Measurements from ENCODE around the gene OR10G2. TPM values are rescaled to one million over a fixed set of nuclear protein-coding genes. Genes with fewer than 3 reads are reported as not detected.
"Not testable (repeated sequence)": the region's sequence is repeated elsewhere in the genome, so short reads cannot be mapped to it uniquely, and the experiment has no call there.

Gene OR10G2
- total RNA-seq, 1 donor = not detected

DNA sequence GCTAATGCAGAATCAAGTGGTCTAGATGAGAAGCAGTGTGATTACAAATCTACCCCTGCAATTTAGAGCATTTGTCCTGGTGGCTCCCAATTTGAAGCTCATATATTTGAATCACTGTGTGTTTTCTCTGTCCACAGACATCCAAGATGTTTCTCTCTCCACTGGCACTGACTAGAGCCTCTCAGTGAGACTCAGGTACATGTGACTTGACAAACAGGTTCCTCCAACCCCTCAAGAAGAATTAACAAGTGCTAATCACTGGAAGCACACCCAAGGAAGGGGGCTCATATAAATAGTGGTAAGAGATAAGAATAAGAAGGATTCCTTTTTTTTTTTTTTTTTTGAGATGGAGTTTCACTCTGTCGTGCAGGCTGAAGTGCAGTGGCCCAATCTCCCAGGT is 20.5 kb downstream of the OR10G2 start:
- H3K4me3 ChIP-seq (ENCODE audit: low read depth, low read length) = no peak overlapping the region
- TF ChIP-seq, protein P1, sequence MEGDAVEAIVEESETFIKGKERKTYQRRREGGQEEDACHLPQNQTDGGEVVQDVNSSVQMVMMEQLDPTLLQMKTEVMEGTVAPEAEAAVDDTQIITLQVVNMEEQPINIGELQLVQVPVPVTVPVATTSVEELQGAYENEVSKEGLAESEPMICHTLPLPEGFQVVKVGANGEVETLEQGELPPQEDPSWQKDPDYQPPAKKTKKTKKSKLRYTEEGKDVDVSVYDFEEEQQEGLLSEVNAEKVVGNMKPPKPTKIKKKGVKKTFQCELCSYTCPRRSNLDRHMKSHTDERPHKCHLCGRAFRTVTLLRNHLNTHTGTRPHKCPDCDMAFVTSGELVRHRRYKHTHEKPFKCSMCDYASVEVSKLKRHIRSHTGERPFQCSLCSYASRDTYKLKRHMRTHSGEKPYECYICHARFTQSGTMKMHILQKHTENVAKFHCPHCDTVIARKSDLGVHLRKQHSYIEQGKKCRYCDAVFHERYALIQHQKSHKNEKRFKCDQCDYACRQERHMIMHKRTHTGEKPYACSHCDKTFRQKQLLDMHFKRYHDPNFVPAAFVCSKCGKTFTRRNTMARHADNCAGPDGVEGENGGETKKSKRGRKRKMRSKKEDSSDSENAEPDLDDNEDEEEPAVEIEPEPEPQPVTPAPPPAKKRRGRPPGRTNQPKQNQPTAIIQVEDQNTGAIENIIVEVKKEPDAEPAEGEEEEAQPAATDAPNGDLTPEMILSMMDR (IDR thresholded peaks at IDR 0.05; ENCODE audit: insufficient read depth, low read length) = no peak
- no peak for DNase-seq (ENCODE audit: low read depth)

DNA sequence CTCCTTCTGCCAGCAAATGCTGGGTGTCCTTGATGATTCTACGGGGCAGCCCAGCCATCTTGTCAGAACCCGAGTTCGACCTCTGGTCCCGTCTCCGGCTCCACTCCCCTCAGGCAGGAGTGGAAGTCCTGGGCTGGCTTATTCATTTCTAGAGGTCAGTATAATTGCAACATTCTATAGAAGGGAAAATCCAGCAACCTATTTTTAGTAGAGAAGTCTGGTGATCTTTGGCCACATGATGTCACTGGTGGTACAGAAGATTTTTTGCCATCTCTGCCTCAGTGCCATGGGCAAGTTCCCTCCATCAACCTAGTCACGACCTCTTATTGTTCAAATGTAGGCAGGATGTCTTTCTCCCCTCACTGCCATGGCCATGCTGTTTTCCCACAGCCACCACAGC is 22.4 kb downstream of the OR10G2 start:
- TF ChIP-seq, protein P1 (IDR thresholded peaks at IDR 0.05; ENCODE audit: insufficient read depth, low read length) = no peak
- H3K4me3 ChIP-seq (ENCODE audit: low read depth, low read length) = no peak overlapping the region
- no peak for DNase-seq (ENCODE audit: low read depth)

DNA sequence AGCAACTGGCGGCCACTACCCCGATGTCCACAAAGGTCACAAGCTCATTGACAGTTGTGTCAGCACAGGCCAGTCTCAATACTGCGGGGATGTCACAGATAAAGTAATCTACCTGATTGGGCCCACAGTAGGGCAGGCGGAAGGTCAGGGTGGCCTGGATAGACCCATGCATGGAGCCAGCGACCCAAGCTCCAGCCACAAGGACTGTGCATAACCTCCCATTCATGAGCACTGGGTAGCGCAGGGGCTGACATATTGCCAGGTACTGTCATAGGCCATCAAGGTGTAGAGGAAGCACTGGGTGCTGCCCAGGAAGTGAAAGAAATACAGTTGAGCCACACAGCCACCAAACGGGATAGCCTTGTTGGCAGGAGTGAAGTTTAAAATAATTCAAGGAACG is 32.6 kb downstream of the OR10G2 start:
- H3K4me3 ChIP-seq (ENCODE audit: low read depth, low read length); DNase-seq (ENCODE audit: low read depth): not testable (repeated sequence)

DNA sequence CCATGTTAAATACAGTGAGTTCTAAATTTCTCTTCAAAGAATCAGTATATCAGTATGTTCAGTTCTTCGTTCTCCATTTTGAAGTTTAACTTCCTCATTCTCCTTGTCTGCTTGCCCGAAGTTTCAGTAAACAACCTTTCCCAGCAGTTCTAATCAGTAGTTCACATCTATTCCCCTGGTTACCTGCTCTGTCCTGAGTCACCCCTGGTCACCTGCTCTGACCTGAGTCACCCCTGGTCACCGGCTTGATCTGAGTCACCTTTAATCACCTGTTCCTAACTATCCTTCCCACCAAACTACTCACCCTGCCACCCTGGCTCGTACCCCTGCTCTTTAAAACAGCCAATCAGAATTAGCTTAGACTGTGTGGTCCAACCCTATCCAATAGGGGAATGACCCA is 45.4 kb downstream of the OR10G2 start:
- H3K4me3 ChIP-seq (ENCODE audit: low read depth, low read length) = no peak overlapping the region
- TF ChIP-seq, protein P1 (IDR thresholded peaks at IDR 0.05; ENCODE audit: insufficient read depth, low read length) = no peak
- no peak for DNase-seq (ENCODE audit: low read depth)

Other genes with a start within 250 kb of the OR10G2 start
- 59.8 and 72.7 TPM in 2 replicates for gene CHD8, start 178.8 kb downstream of the OR10G2 start, total RNA-seq (ENCODE audit: low replicate concordance)
- 7.8 and 28.1 TPM in 2 replicates for gene RAB2B, start 158.0 kb downstream of the OR10G2 start, total RNA-seq (ENCODE audit: low replicate concordance)
- 21.1 and 37.2 TPM in 2 replicates for gene TOX4, start 157.7 kb downstream of the OR10G2 start, total RNA-seq (ENCODE audit: low replicate concordance)
- gene METTL3, start 123.6 kb downstream of the OR10G2 start, total RNA-seq (ENCODE audit: low replicate concordance) = 27.7 and 36.2 TPM in 2 replicates
- 5.3 and 9.0 TPM in 2 replicates for gene SALL2, start 108.6 kb downstream of the OR10G2 start, total RNA-seq (ENCODE audit: low replicate concordance)
- not detected in 2 replicates for gene OR10G3, start 54.9 kb downstream of the OR10G2 start, total RNA-seq (ENCODE audit: low replicate concordance)
- gene OR4E2, start 18.9 kb upstream of the OR10G2 start, total RNA-seq (ENCODE audit: low replicate concordance) = 0.33 TPM in 1 of 2 replicates, not detected in the other
- gene OR4E1, start 38.9 kb upstream of the OR10G2 start, total RNA-seq (ENCODE audit: low replicate concordance) = not detected in 2 replicates

Data from fibroblast of the aortic adventitia (primary cell).